ENCODE results near the gene KLHL8.
A peak's percentile ranks its signal among the peaks of the same experiment; 100 is the strongest.
"Not testable (repeated sequence)": the region's sequence is repeated elsewhere in the genome, so short reads cannot be mapped to it uniquely, and the experiment has no call there.

The KLHL8 gene

DNA sequence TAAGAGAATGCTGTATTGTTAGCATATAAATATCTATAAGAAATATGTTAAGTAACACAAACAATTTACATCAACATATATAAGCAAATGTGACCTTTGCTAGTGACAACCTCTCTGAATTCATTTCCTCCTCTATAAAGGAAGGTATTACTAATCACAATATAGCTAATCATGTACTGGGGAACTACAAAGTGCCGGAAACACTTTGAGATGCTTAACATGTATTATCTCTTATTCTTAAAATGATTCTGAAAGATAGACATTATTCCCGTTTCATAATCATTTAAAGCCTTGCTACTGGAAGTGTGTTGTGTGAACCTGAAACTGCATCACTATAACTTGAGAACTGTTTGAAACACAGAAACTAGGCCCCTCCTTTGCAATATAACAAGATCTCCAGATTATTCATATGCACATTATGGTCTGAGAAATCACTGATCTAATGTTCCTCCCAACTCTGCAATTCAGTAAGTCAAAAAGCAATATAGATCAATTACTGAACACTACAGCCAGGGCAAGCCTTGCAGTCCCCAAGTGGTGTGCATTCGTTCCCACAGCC, 54.0 kb downstream of the KLHL8 start:
- no peak for DNase-seq

DNA sequence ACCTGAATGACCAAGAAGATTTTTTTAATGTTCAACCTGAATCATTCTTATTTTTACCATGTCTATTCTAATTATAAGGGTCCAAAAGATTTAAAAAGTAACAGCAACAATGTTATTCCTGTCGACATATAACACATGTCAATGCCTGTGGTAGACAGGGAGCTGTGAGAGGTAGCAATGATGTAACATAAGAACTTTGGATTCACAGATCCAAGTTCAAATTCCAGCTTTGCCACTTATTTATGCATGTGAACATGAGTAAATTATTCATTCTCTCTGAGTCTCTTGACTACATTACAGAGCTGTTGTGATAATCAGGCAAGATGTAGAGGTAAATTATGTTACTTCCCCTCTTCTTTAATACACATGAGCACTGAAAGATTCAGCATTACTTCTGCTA, 54.5 kb downstream of the KLHL8 start:
- no peak for DNase-seq

DNA sequence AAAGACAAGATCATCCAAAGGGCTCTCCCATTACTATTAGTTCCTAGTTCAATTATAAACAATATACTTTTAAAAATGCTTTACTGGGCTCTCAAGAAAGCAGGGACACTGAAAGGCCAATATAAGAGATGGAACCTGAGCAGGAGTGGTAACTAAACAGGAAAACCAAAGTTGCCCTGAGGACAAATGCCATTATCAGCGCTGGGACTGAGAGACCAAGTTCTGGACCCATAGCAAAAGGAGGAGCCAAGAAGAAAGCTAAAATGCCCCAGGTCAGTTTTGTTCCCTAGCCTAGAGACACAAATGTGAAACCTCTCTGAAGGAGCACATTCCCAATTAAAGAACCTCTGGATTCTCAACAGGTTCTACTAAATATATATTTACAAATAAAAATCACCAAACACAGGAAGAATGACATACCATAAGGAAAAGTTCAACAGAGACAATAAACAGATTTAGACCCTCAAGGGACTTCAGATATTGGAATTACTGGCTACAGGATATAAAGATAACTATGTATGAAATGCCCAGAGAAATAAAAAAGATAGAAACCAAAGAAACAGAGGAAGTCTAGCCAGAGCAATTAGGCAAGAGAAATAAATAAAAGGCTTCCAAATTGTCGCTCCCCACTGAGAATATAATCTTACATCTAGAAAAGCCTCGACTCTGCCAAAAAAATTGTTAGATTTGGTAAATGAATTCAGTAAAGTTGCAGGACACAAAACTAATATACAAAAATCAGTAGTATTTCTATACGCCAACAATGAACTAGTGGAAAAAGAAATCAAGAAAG, 67.1 kb downstream of the KLHL8 start:
- DNase-seq, result no peak

DNA sequence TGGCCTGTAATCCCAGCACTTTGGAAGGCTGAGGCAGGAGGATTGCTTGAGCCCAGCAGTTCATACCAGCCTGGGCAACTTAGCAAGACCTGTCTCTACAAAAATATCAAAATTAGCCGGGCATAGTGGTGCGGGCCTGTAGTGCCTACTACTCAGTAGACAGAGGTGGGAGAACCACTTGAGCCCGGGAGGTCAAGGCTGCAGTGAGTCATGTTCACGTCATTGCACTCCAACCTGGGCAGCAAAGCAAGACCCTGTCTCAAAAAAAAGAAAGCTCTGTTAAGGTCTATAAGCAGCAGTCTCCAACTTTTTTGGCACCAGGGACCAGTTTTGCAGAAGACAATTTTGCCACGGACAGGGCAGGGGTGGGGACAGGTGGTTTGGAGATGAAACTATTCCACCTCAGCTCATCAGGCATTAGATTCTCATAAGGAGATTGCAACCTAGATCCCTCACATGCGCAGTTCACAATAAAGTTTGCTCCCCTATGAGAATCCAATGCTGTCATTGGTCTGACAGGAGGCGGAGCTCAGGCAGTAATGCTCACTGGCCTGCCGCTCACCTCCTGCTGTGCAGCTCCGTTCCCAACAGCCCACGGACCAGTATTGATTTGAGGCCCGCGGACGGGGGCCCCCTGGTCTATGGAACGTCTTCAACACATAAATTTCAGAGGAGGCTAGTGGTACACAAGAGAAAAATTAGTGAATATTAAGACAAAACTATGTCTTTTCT, 67.9 kb downstream of the KLHL8 start:
- no peak for DNase-seq

DNA sequence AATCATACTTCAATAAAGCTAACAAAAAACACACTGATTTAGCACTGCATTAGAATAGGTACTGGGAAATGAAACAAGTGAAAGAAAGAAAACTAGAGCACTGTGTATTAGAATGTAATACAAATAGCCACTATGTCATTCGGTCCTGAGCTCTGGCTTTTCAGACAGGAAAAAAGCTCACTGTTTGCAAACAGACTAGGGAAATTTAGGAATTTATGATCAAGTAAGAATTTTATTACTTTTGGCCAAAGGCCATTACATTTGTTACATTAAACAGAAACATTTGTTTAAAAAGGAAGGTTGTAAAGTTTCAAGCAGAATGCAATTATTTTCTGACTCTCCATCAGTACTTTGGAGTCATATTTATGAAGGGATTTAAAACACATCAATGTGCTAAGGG, 68.7 kb downstream of the KLHL8 start:
- no peak for DNase-seq

DNA sequence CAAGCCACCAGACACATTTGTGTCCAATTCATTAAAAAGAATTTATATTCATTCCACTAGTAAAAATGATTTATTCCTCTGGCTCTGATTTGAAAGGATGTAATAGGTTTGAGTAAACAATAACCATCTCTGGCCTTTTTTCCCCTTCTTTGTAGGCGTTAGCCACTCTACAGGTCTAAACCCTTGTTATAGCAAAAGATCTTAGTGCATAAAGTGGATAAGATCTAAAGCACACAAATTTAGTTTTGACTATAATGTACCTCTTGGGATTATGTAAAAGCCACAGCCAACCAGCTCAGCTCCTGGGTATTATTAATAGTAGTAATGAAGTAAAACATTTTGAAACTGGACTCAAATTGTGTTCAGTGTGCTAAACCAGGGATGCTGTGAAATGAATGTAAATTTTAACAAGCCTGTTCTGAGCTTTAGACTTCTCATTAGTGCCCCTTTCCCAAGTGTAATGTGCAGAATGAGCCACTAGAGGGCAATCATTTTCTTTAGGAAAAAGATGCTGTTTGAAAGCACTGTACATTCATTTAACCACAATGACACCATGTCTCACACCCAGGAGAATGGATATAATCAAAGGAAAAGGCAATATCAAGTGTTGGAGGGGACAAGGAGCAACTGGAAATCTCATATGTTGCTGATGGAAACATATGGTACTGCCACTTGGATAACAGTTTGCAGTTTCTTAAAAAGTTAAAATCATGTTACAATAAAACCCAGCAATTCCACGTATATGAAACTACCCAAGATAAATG, 69.7 kb downstream of the KLHL8 start:
- DNase-seq, result peak; percentile 77

DNA sequence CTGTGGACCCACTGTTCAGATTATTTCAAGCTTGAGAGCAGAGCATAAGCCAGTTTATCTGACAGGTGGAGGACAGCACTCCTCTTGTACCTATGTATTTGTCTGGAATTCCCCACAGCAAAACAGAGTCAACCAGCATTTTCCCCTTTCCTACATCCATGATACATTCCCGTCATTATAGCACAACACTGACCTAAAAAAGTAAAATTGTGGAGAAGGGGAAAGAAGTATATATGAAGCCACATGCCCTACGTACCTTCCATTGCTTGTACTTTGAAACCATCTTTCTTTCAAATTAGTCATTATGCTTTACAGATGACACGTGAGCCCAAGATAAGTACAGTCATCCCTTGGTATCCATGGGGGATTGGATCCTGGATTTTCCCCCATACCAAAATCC, 73.3 kb downstream of the KLHL8 start:
- no peak for DNase-seq

DNA sequence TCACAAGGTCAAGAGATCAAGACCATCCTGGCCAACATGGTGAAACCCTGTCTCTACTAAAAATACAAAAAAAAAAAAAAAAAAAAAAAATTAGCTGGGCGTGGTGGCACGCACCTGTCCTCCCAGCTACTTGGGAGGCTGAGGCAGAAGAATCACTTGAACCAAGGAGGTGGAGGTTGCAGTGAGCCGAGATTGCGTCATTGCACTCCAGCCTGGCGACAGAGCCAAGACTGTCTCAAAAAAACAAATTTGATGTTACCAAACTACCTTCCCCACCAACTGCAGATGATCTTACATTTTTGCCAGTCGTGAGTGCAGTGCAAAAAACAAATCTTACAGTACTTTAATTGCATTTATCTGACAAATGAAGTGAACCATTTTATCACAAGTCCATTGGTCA, 74.5 kb downstream of the KLHL8 start:
- DNase-seq, result not testable (repeated sequence)

DNA sequence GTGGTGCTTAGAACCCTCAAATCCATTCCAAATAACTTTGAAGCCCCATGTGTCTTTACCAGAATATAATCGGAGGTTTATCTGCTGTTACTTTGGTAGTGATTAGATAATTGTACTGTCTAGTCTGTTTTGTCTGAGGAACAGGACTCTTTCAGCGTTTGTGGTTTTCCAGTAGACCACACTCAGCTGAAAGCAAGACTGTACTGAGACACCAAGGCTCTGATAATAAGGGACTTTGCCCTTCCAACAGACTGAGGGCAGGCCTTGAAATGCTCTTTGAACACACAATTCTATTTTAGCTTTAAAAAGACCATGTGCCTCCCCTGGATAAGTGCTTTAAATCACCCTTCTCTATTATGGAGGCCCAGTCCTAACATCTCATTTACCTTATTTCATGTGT, 76.1 kb downstream of the KLHL8 start:
- DNase-seq, result no peak

DNA sequence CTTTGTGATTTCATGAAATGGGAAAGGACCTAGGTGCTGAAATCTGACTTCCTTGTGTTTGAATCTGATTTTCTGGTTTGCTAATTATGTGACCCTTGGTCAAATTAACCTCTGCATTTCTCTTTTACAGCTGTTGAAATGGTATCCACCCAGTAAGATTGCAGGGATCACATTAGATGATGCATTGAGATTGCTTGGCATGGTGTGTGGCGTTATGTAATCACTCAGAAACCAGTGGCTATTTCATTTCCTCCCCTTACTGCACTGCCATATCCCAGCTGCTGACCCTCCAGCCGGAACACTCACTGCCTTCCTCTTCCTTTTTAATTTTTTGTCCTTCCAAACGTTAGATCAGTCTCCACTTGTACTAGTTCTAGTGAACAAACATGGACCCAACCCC, 79.0 kb downstream of the KLHL8 start:
- DNase-seq, result no peak

DNA sequence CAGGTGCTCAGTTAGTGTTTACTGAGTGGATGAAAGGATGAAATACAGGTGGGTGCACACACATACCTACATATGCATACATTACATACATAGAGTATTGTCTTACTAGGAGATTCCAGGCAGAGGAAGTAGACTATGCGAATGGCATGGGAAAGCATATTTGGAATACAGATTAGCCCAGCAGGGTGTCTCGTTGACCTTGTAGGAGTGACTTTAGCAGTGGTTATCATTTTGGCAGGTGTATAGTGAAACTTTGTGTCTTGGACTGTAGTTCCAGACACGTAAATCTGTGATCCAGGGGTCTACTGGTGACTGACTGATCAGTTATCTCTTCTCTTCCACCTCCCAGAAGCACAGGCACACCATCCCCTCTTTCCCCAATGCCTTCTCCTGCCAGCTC, 86.3 kb downstream of the KLHL8 start:
- DNase-seq, result no peak

DNA sequence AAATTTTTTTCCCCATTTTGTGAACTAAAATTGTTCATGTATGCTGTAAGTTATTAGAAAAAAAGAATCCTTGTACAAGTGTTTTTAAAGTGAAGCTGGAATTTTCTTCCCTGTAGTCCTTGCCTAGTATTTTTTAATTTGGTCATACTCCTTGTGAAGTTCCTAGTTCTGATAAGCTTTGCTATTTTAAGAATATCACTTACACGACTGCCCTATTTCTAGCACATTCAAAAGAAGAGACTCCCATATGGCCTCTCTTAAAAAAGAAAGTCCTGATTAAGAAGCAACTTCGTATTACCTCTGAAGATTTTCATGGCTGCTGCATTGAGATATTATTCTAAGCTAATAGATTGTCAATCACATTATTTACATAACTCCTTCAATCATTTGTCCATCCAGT, 87.2 kb downstream of the KLHL8 start:
- DNase-seq, result no peak

DNA sequence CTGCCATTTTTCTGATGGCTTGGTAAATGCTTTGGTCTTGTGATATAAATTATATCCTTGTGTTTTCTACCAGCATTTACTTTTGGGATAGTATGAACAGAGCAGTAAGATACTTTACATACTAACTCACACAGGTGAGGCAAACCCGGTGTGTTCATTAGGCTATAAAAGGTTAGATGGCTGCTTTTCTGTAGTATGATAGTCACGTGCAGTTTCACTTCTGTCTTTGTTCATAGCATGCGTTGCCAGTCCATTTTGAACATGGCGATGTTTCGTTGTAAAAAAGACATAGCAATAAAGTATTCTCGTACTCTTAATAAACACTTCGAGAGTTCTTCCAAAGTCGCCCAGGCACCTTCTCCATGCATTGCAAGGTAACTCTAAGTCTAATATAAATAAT, 88.4 kb downstream of the KLHL8 start:
- DNase-seq, result no peak

DNA sequence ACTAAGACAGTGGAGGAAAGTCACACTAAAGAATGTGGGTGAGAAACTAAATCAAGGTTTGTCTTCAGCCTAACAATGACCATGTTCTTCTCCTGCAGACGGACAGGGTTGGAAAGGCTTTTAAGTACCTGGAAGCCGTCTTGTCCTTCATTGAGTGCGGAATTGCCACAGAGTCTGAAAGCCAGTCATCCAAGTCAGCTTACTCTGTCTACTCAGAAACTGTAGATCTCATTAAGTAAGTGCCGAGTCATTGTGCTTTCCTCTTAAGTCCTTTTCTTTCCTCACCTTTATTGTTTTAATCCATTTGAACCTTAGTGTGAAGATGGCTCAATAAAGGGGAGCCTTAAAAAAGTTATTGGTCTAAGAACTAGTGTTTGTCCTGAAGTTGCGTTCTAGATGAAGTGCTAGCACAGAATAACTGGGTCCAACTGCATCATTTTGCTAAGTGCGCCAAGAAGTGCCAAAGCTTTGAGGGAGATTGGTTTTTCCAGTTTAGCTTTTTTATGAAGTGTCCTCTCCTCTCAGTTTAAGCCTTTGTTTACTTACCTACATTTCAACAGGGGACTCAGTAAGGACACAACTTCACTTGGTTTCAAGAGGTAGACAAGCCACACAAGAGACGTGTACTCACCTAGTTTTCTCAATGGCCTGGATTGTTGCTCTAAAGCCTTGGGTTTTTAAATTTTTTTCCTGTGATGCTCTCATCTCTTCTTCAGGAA, 89.3 kb downstream of the KLHL8 start:
- DNase-seq, result no peak

DNA sequence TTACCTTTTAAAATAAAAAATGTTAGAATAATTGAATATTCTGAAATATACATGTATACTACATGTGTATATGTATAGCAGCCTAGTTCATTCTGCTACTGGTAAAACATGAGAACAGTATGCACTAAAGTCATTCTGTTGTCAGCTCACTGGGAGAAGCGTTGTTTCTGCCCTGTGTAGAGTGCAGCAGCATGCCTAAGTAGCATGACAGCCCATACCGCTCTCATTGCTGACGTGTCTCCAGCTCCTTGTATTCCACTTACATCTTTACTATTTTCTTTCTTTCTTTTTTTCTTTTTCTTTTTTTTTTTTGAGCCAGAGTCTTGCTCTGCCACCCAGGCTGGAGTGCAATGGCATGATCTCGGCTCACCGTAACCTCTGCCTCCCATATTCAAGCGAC, 90.7 kb downstream of the KLHL8 start:
- no peak for DNase-seq

DNA sequence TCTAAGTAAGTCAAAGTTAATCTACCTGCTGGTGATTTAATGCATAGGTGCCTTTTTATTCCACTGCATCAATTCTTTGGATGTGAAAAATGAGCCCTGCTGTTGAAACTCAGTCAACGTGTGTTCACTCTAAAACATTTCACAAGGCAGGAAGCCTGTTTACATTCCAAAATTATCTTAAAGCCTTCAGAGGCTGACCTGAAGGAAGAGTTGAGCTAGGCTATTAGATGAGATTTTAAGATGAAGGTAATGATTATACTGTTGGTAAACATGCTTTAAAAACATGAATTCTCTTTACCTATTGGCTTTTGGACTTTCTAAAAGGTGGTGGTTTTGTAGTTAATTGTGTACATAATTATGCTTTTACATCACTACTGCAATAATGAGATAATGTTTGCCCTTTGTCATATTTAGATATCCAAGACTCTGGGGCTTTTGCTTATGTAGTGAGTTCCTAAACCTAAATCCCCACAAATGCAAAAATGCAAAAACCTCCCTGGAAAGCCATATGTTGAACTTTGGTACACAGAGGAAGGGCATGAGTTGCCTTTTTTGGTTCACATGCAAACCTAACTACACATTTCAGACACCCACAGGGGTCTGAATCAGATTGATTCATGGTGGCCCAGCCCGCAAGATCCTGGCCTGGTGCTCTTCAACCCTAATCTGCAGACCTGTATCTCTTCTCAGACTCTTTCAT, 92.3 kb downstream of the KLHL8 start:
- DNase-seq, result no peak

DNA sequence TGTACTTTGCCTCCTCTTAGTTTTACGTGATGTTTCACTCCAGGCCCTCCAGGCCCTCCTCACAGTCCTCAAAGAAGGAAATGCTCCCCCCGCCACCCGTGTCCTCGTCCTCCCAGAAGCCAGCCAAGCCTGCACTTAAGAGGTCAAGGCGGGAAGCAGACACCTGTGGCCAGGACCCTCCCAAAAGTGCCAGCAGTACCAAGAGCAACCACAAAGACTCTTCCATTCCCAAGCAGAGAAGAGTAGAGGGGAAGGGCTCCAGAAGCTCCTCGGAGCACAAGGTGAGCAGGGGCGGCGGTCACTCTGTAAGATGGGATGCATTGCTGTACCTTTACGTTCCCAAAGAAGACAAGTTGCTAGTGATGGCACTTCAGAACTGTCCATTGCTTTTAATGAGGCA, 94.4 kb downstream of the KLHL8 start:
- no peak for DNase-seq

DNA sequence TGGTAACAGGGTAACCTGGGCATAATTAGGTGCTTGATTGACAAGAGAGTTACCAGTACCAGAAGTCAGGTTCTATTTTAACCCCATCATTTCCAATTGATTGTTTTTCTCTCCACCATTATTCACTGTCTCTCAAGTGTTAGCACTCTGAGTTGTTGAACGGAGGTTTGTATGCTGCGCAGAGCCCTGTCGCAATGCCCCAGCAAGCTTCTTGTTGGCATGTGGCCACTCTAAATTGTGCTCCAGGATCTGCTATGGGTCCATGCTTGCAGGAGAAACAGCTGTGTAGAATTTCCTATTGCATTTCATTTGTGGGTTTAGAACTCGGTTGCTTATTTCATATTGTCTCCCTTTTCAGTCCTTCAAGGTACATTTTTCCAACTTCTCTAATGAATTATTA, 98.2 kb downstream of the KLHL8 start:
- DNase-seq, result no peak

DNA sequence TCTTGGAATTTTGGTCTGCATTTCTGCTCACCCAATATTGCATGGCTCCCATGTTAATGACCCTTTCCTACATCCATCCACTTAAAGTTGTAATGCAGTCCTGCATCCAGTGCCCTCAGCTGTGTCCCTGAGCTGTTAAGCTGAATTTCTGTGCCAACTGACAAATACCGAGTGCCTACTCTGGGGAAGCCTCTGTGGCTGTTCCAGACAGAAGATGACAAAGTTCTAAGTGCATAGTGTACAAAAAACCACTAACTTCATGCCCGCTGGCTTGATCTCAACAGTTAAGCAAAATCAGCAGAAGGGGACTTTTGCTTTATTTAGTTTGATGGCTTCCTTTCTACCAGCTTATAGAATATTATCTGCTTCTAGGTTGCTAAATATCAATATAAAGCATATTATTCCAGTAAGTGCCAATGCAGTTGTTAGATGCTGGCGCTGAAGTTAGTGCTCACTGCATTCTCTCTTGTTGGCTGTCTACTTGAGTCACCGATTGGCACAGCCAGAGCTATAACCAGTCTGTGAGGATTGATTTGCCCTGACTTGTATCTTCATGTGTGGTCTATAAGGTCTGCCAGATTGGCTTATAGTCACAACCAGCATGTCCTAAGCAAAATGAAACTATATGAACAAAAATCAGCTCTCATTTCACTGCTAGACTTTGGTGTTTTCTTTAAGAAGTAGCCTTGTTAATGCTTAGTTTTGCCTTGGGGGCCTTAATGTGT, 98.9 kb downstream of the KLHL8 start:
- DNase-seq, result no peak

DNA sequence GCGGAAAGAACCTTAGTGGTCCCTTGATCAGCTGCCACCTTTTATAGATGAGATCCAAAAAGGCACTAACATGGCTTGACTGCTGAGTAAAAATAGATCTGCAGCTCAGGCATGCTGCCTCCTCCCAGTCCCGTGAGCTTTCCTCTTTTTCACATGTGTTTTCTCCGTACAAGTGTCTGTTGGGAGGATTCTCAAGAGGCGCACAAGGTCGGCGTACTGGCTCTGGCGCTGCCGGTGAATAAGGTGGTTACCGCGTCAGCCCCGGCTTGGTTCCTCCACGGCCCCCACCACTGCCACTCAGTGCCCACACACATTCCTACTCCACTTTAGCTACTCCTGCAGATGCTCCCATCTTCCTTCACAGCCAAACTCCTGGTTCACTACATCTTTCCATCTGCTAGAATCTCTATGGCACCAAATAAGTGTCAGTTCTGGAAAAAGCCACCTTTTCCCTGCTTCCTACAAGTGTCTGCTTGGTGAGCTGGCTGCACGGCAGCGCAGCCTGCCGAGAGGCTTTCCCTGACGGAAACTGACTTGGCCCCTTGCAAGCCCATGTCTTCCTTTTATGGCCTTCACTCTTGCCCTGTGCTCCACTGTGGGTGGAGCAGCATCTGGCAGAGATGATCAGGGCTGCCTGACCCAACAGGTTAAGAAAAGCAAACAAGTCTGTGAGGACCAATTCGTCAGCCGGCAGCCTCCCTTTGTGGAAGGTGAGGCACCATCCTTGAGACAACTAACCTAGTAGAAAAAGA, 99.8 kb downstream of the KLHL8 start:
- no peak for DNase-seq

DNA sequence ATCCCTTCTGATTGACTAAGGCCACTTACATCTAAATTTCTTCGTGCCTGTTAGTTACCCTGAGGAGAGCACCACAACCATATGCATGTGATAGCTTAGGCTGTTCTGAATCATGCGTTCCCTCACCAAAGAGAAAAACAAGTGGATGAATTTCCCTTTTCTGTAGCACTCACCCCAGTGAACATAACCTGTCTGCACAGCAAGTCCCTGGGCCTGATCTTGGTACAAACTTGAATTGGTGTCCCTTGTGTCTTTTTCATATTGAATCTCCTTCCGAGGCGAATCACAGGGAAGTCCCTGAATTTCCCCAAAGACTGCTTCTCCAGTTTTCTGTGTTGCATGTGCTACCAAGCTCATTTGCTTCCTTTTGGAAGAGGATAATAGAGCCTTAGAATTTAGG, 100.4 kb downstream of the KLHL8 start:
- DNase-seq, result no peak

Measured in CD4-positive, alpha-beta T cell treated with Interleukin-17A for 1 hour (primary cell).